ENCODE data around the gene SPIN1.

- TF ChIP-seq CTCF (IDR thresholded peaks at IDR 0.05) (no peak), POLR2A (IDR thresholded peaks at IDR 0.05) (no peak)
These were observed 3.7 kb downstream of the SPIN1 start for GRCh38 chr9:88391921-88392320.

All from tibial nerve (tissue), 3 donors.